Cardiac muscle cell (in vitro differentiated cells and primary cell): ENCODE results near the gene PPIB. TPM values are rescaled to one million over a fixed set of nuclear protein-coding genes. Genes with fewer than 3 reads are reported as not detected.

ENCODE experiments used
- DNase-seq, 2 donors: peaks; one replicate each; pipeline versions ENCODE4 v3.0.0 to v3.0.0-alpha.2; 2010 to 2017; ENCODE audit warnings: low read depth in 1 of 2, low spot score in 1 of 2
- H3K27ac ChIP-seq: fragments of 200-600 bp; sonication (generic); 2 replicates; pipeline ENCODE4 v1.5.1; 2016
- H3K27me3 ChIP-seq: fragments of 200-600 bp; sonication (generic); 2 replicates; pipeline ENCODE4 v1.6.0; 2016; ENCODE audit warnings: control low read depth
- H3K36me3 ChIP-seq: fragments of 200-600 bp; sonication (generic); 2 replicates; pipeline ENCODE4 v1.5.1; 2016; ENCODE audit warnings: control low read depth
- H3K4me1 ChIP-seq: fragments of 200-600 bp; sonication (generic); 2 replicates; pipeline ENCODE4 v1.8.1; 2017; ENCODE audit warnings: low read depth, mild to moderate bottlenecking, mixed run types
- H3K4me3 ChIP-seq: fragments of 200-600 bp; sonication (generic); 2 replicates; pipeline ENCODE4 v1.5.1; 2016; ENCODE audit warnings: mild to moderate bottlenecking
- H3K9me3 ChIP-seq: fragments of 200-600 bp; sonication (generic); 2 replicates; pipeline ENCODE4 v1.5.1; 2017; ENCODE audit warnings: low read depth, mild to moderate bottlenecking, control low read depth
- CTCF ChIP-seq: IDR thresholded peaks from 2 replicates; pipeline ENCODE4 v1.5.1; 2012; ENCODE audit warnings: low read depth, mild to moderate bottlenecking, low read length
- polyA plus RNA-seq: library from polyadenylated mRNA; unstranded; fragments of >200 nt; fragmentation: Nextera tagmentation; extraction: Ambion mirVana; gene quantifications from 2 replicates; pipeline ENCODE4 v1.2.1, GENCODE V29; 2016
- total RNA-seq: library from RNA; depleted of rRNA; stranded (reverse); fragments of >200 nt; gene quantifications from 2 replicates; pipeline ENCODE4 v1.2.3, GENCODE V29; 2016

PPIB gene
- total and polyA plus RNA-seq, 2 experiments from 2014 or later, result 382 to 1,055 TPM

DNA sequence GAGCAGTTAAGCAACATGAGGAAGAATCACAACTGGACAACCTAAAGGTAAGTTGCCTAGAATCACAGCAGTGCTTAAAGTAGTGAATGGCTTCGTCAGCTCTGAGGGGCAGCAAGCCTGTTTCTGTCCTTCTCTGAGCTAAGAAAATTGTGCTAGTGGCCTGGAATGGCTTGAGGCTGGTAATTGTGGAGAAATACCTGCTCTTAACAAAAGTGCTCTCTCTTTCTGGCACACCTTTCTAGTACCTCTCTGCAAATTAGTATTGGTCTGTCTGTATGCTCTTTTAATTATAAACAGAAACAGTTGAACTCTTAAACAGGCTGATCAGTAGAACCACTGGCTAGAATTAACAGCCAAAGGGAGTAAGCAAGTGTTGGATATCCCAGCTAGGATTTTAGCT lies 55.5 kb downstream of the PPIB start:
- H3K4me3 ChIP-seq, result no peak overlapping the region
- no peaks in the 10 kb centered on the region for H3K4me1 ChIP-seq
- H3K27me3 ChIP-seq, result no peaks in the 10 kb centered on the region
- TF ChIP-seq CTCF, result no peak
- no peak overlapping the region for H3K27ac ChIP-seq
- no peak for DNase-seq
- H3K36me3 ChIP-seq, result no peaks in the 10 kb centered on the region
- no peaks in the 10 kb centered on the region for H3K9me3 ChIP-seq

Other genes with a start within 250 kb of the PPIB start
- 0.70 and 1.4 TPM in 2 replicates for gene DAPK2, start 116.5 kb downstream of the PPIB start, total RNA-seq
- gene DAPK2, start 116.5 kb downstream of the PPIB start, polyA plus RNA-seq, result 0.51 TPM in 1 of 2 replicates, not detected in the other
- gene CIAO2A, start 69.2 kb downstream of the PPIB start, total RNA-seq, result 115 and 126 TPM in 2 replicates
- gene CIAO2A, start 69.2 kb downstream of the PPIB start, polyA plus RNA-seq, result 181 and 187 TPM in 2 replicates
- 35.7 and 36.5 TPM in 2 replicates for gene SNX1, start 67.0 kb downstream of the PPIB start, total RNA-seq
- 36.9 and 37.0 TPM in 2 replicates for gene SNX1, start 67.0 kb downstream of the PPIB start, polyA plus RNA-seq
- 1.5 and 2.1 TPM in 2 replicates for gene SNX22, start 11.3 kb downstream of the PPIB start, total RNA-seq
- gene SNX22, start 11.3 kb downstream of the PPIB start, polyA plus RNA-seq, result 0.59 and 2.0 TPM in 2 replicates
- gene CSNK1G1, start 193.2 kb upstream of the PPIB start, total RNA-seq, result 13.7 and 18.0 TPM in 2 replicates
- 8.7 and 9.8 TPM in 2 replicates for gene CSNK1G1, start 193.2 kb upstream of the PPIB start, polyA plus RNA-seq
- gene PCLAF, start 218.4 kb upstream of the PPIB start, total RNA-seq, result 4.7 and 7.5 TPM in 2 replicates
- 59.9 and 73.5 TPM in 2 replicates for gene PCLAF, start 218.4 kb upstream of the PPIB start, polyA plus RNA-seq
- 7.8 and 14.3 TPM in 2 replicates for gene TRIP4, start 224.8 kb upstream of the PPIB start, total RNA-seq
- gene TRIP4, start 224.8 kb upstream of the PPIB start, polyA plus RNA-seq, result 35.3 TPM in 2 replicates